HG03025 (cell line): ENCODE data around the gene DAP.
"Not testable (repeated sequence)": the region's sequence is repeated elsewhere in the genome, so short reads cannot be mapped to it uniquely, and the experiment has no call there.

ENCODE experiments used
- ATAC-seq: cut with Tn5 transposase; IDR thresholded peaks from one replicate; pipeline ENCODE4 v1.9.1; 2021; ENCODE audit warnings: mild to moderate bottlenecking, moderate library complexity; ENCODE audit not compliant: unreplicated experiment, low FRiP score

DAP gene

GRCh38 chr5:10676224-10676623 is 84.8 kb downstream of the DAP start:
- no peak for ATAC-seq

GRCh38 chr5:10675177-10675700 is 85.8 kb downstream of the DAP start:
- no peak for ATAC-seq

- no peak for ATAC-seq
Measured at GRCh38 chr5:10674582-10674981, 86.5 kb downstream of the DAP start.

- ATAC-seq = no peak
Measured at GRCh38 chr5:10674096-10674495, 86.9 kb downstream of the DAP start.

GRCh38 chr5:10673407-10673806 is 87.6 kb downstream of the DAP start:
- no peak for ATAC-seq

GRCh38 chr5:10673017-10673389 is 88.0 kb downstream of the DAP start:
- ATAC-seq = no peak

- ATAC-seq = no peak
Measured at GRCh38 chr5:10672146-10673016, 88.7 kb downstream of the DAP start.

GRCh38 chr5:10671041-10672008 is 89.7 kb downstream of the DAP start:
- ATAC-seq = no peak

- no peak for ATAC-seq
Measured at GRCh38 chr5:10669983-10670382, 91.1 kb downstream of the DAP start.

- no peak for ATAC-seq
Measured at GRCh38 chr5:10668697-10669096, 92.3 kb downstream of the DAP start.

- ATAC-seq = no peak
Measured at GRCh38 chr5:10667431-10668057, 93.5 kb downstream of the DAP start.

- ATAC-seq = no peak
Measured at GRCh38 chr5:10666531-10667299, 94.3 kb downstream of the DAP start.

GRCh38 chr5:10665799-10666198 is 95.2 kb downstream of the DAP start:
- no peak for ATAC-seq

GRCh38 chr5:10664180-10664769 is 96.8 kb downstream of the DAP start:
- not testable (repeated sequence) for ATAC-seq

- no peak for ATAC-seq
Measured at GRCh38 chr5:10663489-10664179, 97.4 kb downstream of the DAP start.

GRCh38 chr5:10662661-10663488 is 98.2 kb downstream of the DAP start:
- ATAC-seq = no peak

GRCh38 chr5:10662083-10662482 is 99.0 kb downstream of the DAP start:
- no peak for ATAC-seq

- no peak for ATAC-seq
Measured at GRCh38 chr5:10661401-10661800, 99.6 kb downstream of the DAP start.
